ENCODE results near the gene CPXM1. TPM values are rescaled to one million over a fixed set of nuclear protein-coding genes. Genes with fewer than 3 reads are reported as not detected.

Gene CPXM1
- total and polyA plus RNA-seq, 8 donors, result 8.1 to 93.7 (median 77.0) TPM

DNA sequence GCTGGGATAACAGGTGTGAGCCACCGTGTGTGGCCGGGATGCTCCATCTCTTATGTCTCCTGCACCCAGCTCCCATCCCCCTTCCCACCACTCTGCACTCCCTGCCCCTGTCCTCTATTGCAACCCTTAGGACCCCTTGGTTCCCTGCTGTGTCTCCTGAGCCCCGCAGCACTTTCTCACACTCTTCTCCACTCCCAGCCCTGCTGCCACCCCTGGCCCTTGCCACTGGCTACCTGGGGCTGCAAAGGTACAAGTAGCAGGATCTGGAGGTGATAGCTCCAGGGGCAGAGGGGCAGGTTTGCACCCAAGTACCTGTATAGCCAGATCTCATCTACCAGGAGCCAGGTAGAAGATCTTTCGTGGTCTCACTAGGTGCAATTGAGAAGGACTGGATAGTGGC is 6.6 kb upstream of the CPXM1 start:
- Histone ChIP-seq H3K4me3 (no peak overlapping the region), H3K27ac (no peak overlapping the region), H3K27me3 (peaks cover 40 to 99% of the 10 kb centered on the region in 2 donors), H3K4me1 (no peaks in the 10 kb centered on the region), H3K36me3 (no peaks in the 10 kb centered on the region), H3K9me3 (peaks cover 0 to 3% of the 10 kb centered on the region in 2 donors)
- DNase-seq (no peak), ATAC-seq (no peak)
- intact Hi-C loops (cut with DNase I), result no loop called here
- no peak for TF ChIP-seq CTCF (IDR thresholded peaks at IDR 0.05)

- Histone ChIP-seq H3K4me1 (peaks cover 0 to under 1% of the 10 kb centered on the region in 2 donors), H3K4me3 (no peak overlapping the region), H3K27me3 (peaks cover 47 to 99% of the 10 kb centered on the region in 2 donors), H3K27ac (no peak overlapping the region), H3K36me3 (no peaks in the 10 kb centered on the region), H3K9me3 (no peaks in the 10 kb centered on the region)
- TF ChIP-seq CTCF (IDR thresholded peaks at IDR 0.05), result no peak
- ATAC-seq (no peak), DNase-seq (no peak)
- intact Hi-C loops (cut with DNase I), result no loop called here
Observed at GRCh38 chr20:2806351-2806701, 5.9 kb upstream of the CPXM1 start.

DNA sequence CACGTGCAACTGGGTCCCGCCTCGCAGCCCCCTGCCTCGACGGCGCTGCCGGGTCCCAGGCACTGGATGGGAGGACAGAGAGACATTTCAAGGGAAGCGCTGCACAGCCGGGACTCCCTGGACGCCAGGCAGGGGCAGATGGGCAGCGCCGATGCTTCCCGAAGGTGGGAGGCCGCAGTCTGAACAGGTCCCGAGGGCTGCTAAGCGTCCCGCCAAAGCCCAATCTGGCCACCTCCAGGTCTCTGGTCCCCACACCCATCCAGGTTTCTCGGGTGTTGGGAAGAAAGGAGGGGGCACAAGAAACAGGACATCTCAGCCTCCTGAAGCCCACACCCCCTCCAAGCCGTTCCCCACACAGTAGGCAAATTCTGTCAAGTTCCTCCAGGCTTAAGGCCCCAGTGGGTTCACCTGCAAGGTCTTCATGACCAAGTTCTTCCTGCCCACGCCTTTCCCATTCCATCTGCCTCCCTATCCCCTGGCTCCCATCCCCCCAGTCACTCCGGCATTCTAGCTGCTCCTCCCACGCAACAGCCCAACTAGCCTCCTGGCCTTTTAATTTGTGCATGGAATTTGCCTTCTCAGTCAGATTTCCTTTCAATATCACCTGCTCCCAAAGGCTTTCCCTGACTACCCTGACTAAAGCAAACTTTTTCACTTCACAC is 5.4 kb upstream of the CPXM1 start:
- no peak for TF ChIP-seq CTCF (IDR thresholded peaks at IDR 0.05)
- no peak overlapping the region for H3K4me3 ChIP-seq
- H3K4me1 ChIP-seq, result peaks cover 0 to 6% of the 10 kb centered on the region in 2 donors
- DNase-seq (peak in 1 of 4 donors; percentile 76), ATAC-seq (no peak)
- no peaks in the 10 kb centered on the region for H3K9me3 ChIP-seq
- H3K27me3 ChIP-seq, result peaks cover 52 to 99% of the 10 kb centered on the region in 2 donors
- no peak overlapping the region for H3K27ac ChIP-seq
- intact Hi-C loops (cut with DNase I), result no loop called here
- H3K36me3 ChIP-seq, result no peaks in the 10 kb centered on the region

DNA sequence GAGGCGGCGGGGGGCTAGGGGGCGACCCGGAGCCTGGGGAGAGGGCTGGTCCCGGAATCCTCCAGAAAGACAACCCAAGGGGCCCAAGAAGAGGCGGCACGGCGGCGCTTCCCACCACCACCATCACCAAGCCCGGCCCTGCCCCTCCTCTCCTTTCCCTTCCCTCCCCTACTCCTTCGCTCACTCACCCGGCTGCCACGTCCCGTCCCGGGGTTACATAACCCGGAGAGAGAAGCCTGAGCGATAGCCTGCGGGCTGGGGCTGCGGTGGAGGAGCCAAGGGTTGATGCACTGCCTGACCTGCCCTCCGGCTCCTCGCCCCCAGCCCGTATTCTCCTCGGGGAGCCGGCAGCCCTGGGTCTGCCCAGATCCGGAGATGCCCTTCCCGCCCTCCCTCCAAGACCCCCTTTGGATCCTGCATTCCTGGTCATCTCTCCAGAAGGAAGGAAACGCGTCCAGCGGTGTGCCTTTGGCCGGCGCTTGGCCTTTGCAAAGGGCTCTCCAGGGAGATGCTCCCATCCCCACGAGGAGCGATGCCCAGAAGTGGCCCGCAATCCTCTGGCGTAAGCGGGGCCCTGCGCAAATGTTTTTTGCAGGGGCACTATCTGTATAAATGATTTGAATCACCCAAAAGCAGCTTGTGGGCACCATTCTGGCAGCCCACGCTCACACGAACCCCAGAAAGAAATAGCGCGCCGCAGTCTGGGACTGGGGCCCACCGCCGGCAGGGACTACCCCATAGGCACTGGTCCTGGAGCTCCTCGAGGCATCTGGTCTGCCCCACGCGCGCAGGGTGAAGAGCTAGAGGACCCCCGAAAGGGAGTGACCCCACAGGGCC is 4.6 kb upstream of the CPXM1 start:
- ATAC-seq, result peak; percentile 37

More for the DNA sequence above, 4.6 kb upstream of the CPXM1 start:
- Histone ChIP-seq H3K9me3 (no peaks in the 10 kb centered on the region), H3K27me3 (peaks cover 59 to 100% of the 10 kb centered on the region in 2 donors), H3K4me1 (peaks cover 0 to 14% of the 10 kb centered on the region in 2 donors), H3K4me3 (no peak overlapping the region), H3K36me3 (no peaks in the 10 kb centered on the region), H3K27ac (no peak overlapping the region)
- intact Hi-C loops (cut with DNase I), result no loop called here
- peak in 1 of 4 donors; percentile 75 for DNase-seq
- no peak for TF ChIP-seq CTCF (IDR thresholded peaks at IDR 0.05)

Data from left lung (tissue), 10 donors.